ENCODE results near the gene HCN3. TPM values are rescaled to one million over a fixed set of nuclear protein-coding genes. Genes with fewer than 3 reads are reported as not detected.

Gene HCN3
- total and polyA plus RNA-seq, 2 of the 8 experiments (the other 6 are each of a cell fraction or from before 2014, with no cell fraction given), result 6.4 to 7.3 TPM

GRCh38 chr1:155324037-155324716, 46.9 kb downstream of the HCN3 start (continued):
- TF ChIP-seq CTCF (IDR thresholded peaks at IDR 0.05; ENCODE audit: control extremely low read depth in 1 of 3, insufficient read depth in 1 of 3, low read depth in 1 of 3, low read length in 3 of 3) (no peak), SIRT6 (IDR thresholded peaks at IDR 0.05; ENCODE audit: low read length) (no peak), TAF7 (optimal IDR thresholded peaks at IDR 0.05; ENCODE audit: borderline replicate concordance, low read depth, low read length) (peak; percentile 39), JUND (IDR thresholded peaks at IDR 0.05; ENCODE audit: low read length) (no peak), KDM1A (IDR thresholded peaks at IDR 0.05; ENCODE audit: borderline replicate concordance, low read length) (no peak), PHF8 (conservative IDR thresholded peaks at IDR 0.05; ENCODE audit: low read depth, low read length) (peak; percentile 53), SP1 (IDR thresholded peaks at IDR 0.05; ENCODE audit: low read depth, low read length) (0 out of 2 replicates have a peak, but pooled peaks have one; percentile 6), CHD7 (IDR thresholded peaks at IDR 0.05; ENCODE audit: insufficient replicate concordance, low read length) (no peak)

All from H1 (cell line).